ENCODE results near the gene SPPL2C.

SPPL2C gene

GRCh38 chr17:45844695-45845375 lies at the start of gene SPPL2C:
Gene SPPL2C, plus strand, starts transcription at chr17:45844881. Its CDS starts 26 bp downstream, at chr17:45844907.
- no peak for DNase-seq

GRCh38 chr17:45800816-45801215 lies 43.9 kb upstream of the SPPL2C start:
- no peak for DNase-seq

- DNase-seq: no peak
Observed at GRCh38 chr17:45801421-45801820, 43.3 kb upstream of the SPPL2C start.

- no peak for DNase-seq
Observed at GRCh38 chr17:45808845-45809244, 35.8 kb upstream of the SPPL2C start.

GRCh38 chr17:45809499-45809898 lies 35.2 kb upstream of the SPPL2C start:
- DNase-seq: no peak

- DNase-seq: no peak
Observed at GRCh38 chr17:45812102-45812501, 32.6 kb upstream of the SPPL2C start.

- DNase-seq: no peak
Observed at GRCh38 chr17:45813048-45813725, 31.5 kb upstream of the SPPL2C start.

- DNase-seq: no peak
Observed at GRCh38 chr17:45814622-45815606, 29.8 kb upstream of the SPPL2C start.

- DNase-seq: no peak
Observed at GRCh38 chr17:45815752-45816151, 28.9 kb upstream of the SPPL2C start.

GRCh38 chr17:45818041-45818440 lies 26.6 kb upstream of the SPPL2C start:
- no peak for DNase-seq

- DNase-seq: no peak
Observed at GRCh38 chr17:45818699-45819098, 26.0 kb upstream of the SPPL2C start.

- DNase-seq: no peak
Observed at GRCh38 chr17:45819632-45820031, 25.0 kb upstream of the SPPL2C start.

GRCh38 chr17:45820052-45820780 lies 24.5 kb upstream of the SPPL2C start:
- DNase-seq: no peak

GRCh38 chr17:45821147-45821546 lies 23.5 kb upstream of the SPPL2C start:
- DNase-seq: no peak

GRCh38 chr17:45823598-45823997 lies 21.1 kb upstream of the SPPL2C start:
- peak; percentile 16 for DNase-seq

GRCh38 chr17:45824475-45824874 lies 20.2 kb upstream of the SPPL2C start:
- no peak for DNase-seq

GRCh38 chr17:45824901-45825492 lies 19.7 kb upstream of the SPPL2C start:
- DNase-seq: no peak

GRCh38 chr17:45825792-45826191 lies 18.9 kb upstream of the SPPL2C start:
- no peak for DNase-seq

- DNase-seq: no peak
Observed at GRCh38 chr17:45826919-45827588, 17.6 kb upstream of the SPPL2C start.

- no peak for DNase-seq
Observed at GRCh38 chr17:45828171-45828570, 16.5 kb upstream of the SPPL2C start.

GRCh38 chr17:45828582-45829133 lies 16.0 kb upstream of the SPPL2C start:
- DNase-seq: no peak

Measured in activated CD4-positive, alpha-beta T cell treated with anti-CD3 and anti-CD28 coated beads for 48 hours (primary cell).